HG02571 (cell line): ENCODE results near the gene GRIN2A.

Experiments used
- ATAC-seq: cut with Tn5 transposase; IDR thresholded peaks from one replicate; pipeline ENCODE4 v1.9.1; 2021; ENCODE audit warnings: mild to moderate bottlenecking, moderate library complexity; ENCODE audit not compliant: unreplicated experiment

The GRIN2A gene

DNA sequence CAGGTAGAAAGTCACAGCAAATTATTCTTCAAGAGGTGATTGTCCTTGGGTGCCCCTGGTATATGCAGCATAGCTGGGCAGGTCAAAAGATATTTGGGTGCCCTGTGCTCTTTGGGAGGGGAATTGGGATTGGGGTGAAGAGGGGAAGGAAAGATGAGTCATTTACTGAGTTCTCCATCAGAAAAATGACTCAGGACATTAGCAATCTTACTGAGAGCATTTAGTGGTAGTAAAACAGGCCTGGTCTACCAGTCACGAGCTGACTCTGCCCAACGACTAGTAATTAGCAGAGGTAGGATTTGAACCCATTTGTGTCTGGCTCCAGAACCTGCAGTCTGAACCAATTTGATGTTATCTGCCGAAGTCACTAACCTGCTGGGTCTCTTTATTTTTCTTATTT, 6.0 kb upstream of the GRIN2A start:
- ATAC-seq, result no peak

- no peak for ATAC-seq
Measured at GRCh38 chr16:10181196-10182162, 749 bp downstream of the GRIN2A start.

DNA sequence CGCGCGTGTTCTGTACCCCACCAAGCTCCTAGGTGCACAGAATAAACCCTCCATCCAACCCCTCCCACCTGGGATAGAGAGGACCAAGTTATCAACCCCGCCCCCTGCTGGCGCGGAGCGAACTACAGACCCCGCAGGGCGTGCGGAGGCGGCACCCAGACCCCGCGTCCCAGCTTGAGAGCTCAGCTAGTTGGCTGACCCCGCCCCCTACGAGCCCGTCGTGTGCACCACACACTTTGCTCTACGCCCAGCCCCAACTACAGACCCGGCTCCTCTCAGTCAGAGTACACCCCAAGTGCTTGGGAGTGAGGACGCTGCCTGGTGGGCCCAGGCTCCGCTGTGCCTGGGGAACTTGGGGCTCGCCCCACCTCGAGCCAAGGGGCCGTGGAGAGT, 1.5 kb downstream of the GRIN2A start:
- no peak for ATAC-seq

DNA sequence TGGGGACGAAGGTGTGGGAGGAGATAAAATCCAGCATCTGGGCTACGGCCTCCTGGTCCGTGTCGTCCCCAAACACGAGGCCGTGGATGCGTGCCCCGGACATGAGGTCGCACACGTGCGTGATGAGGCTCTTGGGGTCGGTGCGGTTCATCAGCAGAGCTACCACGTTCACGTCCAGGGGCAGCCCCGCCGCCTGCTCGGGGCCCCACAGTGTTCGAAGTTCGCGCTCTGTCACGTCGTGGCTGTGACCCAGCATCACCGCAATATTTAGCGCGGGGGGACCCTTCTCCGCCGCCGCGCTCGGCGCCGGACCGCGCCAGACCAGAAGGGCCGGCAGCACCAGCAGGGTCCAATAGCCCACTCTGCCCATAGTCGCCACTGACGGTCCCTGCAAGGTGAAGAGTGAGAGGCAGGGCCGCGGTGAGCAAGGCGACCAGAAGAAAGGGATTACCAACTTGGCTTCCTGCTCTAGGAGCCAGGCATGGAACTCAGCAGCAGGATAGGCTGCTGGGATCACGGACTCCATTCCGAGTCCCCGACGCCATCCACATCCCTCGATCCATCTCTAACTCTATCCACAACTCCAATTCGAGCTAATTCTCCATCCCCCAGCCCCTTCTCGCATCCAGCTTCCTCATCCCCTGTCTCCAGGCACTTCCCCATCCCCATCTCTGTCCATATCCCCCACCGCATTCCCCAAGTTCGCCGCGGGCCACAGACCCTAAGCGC, 2.0 kb downstream of the GRIN2A start:
- ATAC-seq, result no peak

DNA sequence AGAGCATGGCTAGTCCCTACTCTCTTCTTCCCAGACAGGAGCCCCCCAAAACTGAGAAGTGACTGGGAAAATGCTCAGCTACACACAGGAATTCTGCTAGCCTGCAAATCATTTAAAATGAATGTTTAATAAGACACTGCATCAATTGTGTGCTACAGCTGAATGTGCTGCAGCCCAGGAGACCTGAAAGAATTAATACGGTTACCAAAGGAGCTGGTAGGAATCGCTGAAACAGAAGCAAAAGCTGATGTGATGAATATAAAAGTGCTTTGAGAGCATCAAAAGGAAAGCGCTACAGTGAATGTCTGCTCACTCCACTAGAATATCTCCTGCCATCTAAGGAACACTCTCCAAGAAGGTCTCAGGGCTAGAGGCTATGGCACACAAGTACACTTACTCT, 3.7 kb downstream of the GRIN2A start:
- no peak for ATAC-seq

GRCh38 chr16:10178080-10178479, 4.1 kb downstream of the GRIN2A start:
- ATAC-seq, result no peak

DNA sequence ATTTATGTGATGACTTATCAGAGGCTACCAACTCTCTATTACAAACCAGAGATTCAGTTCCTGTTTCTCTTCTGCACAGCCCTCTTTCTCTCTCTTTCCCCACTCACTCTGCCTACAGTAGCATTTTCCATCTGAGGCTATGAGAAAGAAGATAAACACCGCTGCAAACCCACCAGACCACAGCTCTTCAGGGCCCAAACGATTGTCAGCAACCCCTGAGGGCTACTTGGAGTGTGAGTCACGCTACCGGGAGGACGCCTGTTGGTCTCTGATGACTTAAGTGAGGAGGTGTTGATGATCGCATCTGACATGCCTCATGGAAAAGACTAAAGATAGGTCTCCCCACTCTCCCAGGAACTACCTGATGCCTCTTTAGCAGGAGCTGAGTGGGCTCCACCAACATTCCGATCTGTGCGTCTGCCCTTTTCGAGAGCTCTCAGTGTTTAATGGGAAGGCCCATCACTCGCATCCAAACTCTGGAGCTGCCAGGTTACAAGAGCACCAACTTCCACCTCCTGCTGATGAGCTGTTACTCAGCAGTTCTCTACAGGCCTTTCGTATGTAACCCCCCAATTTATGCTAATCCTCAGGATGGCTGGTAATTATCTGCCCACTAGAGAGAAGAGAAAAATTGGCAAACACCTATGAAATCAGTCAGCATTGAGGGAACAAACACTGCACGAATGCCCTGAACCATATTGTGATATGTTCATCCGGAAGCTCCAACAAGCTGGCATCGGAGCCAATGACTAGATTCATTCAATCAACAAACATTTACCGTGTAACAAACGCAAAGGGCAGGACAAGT, 9.2 kb downstream of the GRIN2A start:
- ATAC-seq, result no peak

GRCh38 chr16:10171221-10171620, 11.0 kb downstream of the GRIN2A start:
- ATAC-seq, result no peak

DNA sequence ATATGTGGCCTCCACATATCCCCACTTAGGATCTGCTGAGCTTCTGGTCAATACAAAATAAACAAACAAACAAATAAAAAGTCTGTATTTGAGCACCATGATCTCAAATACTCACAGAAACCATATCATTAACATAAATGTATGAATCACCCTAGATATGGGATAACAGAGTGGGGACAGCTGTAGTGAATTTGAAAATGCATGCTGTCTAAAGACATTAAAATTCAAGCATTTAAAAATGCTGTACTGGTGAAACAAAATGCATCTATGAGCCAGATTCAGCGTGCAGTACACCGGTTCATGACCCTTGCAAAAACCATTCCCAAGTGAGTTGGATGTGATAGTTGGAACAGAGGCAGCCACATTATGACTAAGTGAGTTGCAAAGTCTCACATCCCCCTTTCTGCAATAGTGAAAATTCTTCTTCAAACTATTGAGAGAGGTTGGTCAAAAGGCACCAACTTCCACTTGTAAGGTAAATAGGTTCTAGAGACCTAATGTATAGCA, 12.3 kb downstream of the GRIN2A start:
- no peak for ATAC-seq

GRCh38 chr16:10169031-10169430, 13.2 kb downstream of the GRIN2A start:
- no peak for ATAC-seq

DNA sequence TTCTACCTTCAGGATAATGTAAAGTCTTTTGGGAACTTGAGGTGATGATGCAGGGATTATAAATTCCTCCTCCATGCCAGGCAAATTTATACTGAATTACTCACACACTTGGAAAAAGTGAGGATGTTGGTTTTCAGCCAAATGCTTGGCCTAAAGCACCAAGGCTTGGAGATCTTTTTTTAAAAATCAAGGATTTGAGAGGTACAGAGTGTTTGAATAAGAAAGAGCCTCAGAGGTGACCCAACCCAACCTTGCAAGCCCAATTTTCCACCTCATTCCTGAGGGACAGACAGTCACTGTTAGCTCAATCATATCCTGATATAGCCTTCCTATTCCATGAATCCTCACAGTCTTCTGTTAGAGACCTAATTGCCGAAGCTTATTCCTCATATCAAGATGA, 14.0 kb downstream of the GRIN2A start:
- ATAC-seq, result no peak

- ATAC-seq, result no peak
Measured at GRCh38 chr16:10165643-10166042, 16.6 kb downstream of the GRIN2A start.

GRCh38 chr16:10162981-10163380, 19.2 kb downstream of the GRIN2A start:
- no peak for ATAC-seq

DNA sequence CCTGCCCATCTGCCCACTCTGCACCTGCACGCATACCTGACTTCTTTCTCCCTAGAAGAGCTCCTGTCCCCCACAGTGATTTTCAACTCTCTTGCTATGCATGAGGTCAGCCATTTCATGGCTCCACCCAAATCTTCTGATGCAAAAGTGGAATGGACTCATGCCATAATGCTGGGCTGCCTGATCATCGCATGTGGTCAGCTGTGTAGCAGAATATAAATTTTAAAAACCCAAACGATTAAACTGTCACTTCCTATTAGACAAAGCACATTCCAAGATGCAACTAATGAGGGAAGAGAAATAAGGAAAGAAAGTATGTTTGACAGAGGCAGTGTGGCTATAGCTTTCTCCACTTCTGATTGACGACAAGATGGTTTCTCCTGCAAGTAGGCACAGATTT, 26.1 kb downstream of the GRIN2A start:
- no peak for ATAC-seq

DNA sequence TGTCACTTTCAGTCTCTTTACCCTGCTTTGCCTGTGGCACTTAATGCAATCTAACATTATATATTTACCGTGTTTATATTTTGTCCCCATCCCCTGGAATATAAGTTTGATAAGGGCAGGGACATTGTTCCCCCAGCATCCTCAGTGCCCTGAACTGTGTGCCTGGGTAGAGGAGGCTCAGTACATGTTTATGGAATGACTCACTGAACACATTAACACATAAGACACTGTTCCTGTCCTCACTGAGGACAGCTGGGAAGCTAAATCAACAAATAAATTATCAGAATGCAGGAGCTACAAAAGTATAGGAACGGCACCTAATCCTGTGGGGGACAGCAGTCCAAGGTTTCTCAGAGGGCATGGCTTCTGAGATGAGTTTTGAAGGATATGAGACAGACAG, 27.8 kb downstream of the GRIN2A start:
- no peak for ATAC-seq

DNA sequence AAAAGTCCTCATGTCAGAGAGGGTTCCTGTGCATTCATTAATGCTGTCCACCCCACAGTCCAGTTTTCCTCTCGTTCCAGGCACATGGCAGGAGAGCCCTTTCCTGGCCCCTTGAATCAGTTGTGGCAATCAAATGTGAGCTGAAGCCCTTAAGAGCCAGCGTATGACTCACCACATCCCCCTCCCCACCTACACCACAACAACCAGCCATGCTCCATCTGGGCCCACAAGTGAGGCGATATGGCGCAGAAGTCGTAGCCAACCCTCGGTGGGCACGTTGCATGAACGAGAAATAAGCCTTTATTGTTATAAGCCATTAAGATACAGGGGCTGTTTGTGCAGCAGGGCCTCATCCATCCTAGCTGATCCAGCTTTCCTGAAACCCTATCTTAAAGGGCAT, 28.2 kb downstream of the GRIN2A start:
- no peak for ATAC-seq

- ATAC-seq, result no peak
Measured at GRCh38 chr16:10151718-10152117, 30.5 kb downstream of the GRIN2A start.

- no peak for ATAC-seq
Measured at GRCh38 chr16:10150906-10151305, 31.3 kb downstream of the GRIN2A start.

DNA sequence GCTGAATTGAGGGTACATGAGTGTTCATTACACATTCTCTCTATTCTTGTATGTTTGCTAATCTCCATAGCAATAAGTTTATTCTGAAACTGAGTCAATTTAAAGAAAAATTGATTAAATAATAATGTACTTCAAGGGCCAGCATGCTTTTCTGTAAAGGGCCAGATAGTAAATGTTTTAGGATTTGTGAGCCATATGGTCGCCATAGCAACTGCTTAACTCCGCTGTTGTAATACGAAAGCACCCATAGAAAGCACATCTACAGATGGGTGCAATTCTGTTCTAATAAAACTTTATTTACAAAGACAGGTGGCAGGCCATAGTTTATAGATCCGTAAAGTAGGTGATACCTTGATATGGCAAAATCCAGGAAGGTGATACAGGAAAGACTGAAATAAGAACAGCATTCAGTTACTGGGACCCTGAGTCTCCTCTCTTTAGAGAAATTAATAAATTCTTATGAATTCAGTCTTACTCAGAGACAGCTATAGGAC, 36.6 kb downstream of the GRIN2A start:
- ATAC-seq, result no peak

DNA sequence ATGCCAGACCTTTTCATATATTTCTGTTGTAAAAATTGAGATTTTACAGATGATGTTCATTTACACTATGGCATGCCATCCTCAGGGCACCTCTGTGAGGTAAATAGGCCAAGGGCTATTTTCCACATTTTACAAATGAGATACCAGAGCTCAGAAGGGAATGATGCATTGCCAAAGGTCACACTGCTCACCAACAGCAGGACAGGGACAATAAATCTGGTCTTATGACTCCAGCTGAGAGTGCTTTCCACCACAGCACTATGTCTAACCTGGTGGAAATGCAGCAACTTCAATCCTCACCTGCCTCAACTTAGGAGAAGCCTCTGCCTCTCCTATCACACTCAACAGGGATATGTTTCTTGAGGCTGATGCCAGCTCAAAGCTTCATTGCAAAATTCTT, 40.6 kb downstream of the GRIN2A start:
- no peak for ATAC-seq

DNA sequence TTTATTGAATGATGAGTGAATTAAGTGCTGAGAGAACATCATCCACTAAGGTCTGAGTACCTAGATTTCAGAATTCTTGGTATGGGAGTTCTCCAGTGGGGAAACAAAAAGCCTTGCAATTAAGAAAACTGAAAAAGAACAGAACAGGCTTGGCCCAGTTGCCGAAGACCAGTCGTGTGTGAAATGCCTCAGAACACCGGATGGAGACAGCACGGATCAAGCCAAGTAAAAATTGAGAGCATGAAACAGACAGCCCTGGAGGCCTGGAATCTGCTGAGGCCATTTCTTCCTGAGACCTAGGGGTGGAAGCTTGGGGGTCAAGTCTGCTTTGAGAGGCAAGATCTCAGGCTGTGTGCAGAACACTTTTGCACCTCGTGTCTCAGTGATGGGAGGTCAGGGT, 43.3 kb downstream of the GRIN2A start:
- no peak for ATAC-seq
